HepG2 (cell line): Measurements from ENCODE around the gene ANKRD44. TPM values are rescaled to one million over a fixed set of nuclear protein-coding genes. Genes with fewer than 3 reads are reported as not detected.

ENCODE experiments used
- HNF4A ChIP-seq: sonication (generic); formaldehyde crosslinking; IDR thresholded peaks from 2 replicates; pipeline ENCODE4 v1.4.0; 2020; ENCODE audit warnings: missing genetic modification reagents
- KAT8 ChIP-seq: IDR thresholded peaks from 2 replicates; pipeline ENCODE4 v1.6.1; 2016; ENCODE audit warnings: missing genetic modification reagents, missing compliant biosample characterization
- MTA1 ChIP-seq: sonication (generic); formaldehyde crosslinking; IDR thresholded peaks from 2 replicates; pipeline ENCODE4 v1.4.0; 2020; ENCODE audit warnings: missing genetic modification reagents, mild to moderate bottlenecking, borderline replicate concordance
- TAF15 ChIP-seq: fragments of 200-400 bp; formaldehyde crosslinking; IDR thresholded peaks from one replicate; pipeline ENCODE4 v1.6.1; 2018; ENCODE audit warnings: mild to moderate bottlenecking, low read depth, low read length; ENCODE audit not compliant: poor library complexity, severe bottlenecking
- TEAD3 ChIP-seq: optimal IDR thresholded peaks from 2 replicates; pipeline ENCODE3; 2016; ENCODE audit warnings: borderline replicate concordance
- TRIM22 ChIP-seq: fragments of 450-650 bp; IDR thresholded peaks from 2 replicates; pipeline ENCODE4 v1.6.1; 2017
- ZBTB40 ChIP-seq, 2 experiments: fragments of 450-650 bp in 1 of 2; sonication (generic) in 1 of 2; formaldehyde crosslinking in 1 of 2; IDR thresholded peaks; 2 replicates each; pipeline versions ENCODE4 v1.6.1 to v1.8.0; 2016 to 2022; ENCODE audit warnings: antibody characterized with exemption in 1 of 2, mild to moderate bottlenecking in 1 of 2, missing genetic modification reagents in 1 of 2
- ZNF431 ChIP-seq: sonication (generic); formaldehyde crosslinking; IDR thresholded peaks from 2 replicates; pipeline ENCODE4 v1.9.0; 2022; ENCODE audit warnings: missing genetic modification reagents, low read depth, mild to moderate bottlenecking, borderline replicate concordance
- polyA plus RNA-seq, 8 experiments: library from polyadenylated mRNA; depleted of rRNA in 3 of 8; stranded (reverse) in 7 of 8; unstranded in 1 of 8; fragments of >200 nt; fragmentation: Illumina TruSeq in 4 of 8; extraction: Trizol in 4 of 8; gene quantifications; 2 replicates each; pipeline versions ENCODE4 v1.2.1 to v1.2.3, GENCODE V29; 2011 to 2016; ENCODE audit warnings: low read depth in 4 of 8, missing spikeins in 1 of 8, mixed read lengths in 1 of 8; ENCODE audit not compliant: insufficient read depth in 1 of 8
- total RNA-seq, 5 experiments: library from RNA; depleted of rRNA; stranded (reverse); fragments of >200 nt; fragmentation: Illumina TruSeq; extraction: Trizol; gene quantifications; 2 replicates each; pipeline ENCODE4 v1.2.3, GENCODE V29; 2016; ENCODE audit warnings: low read depth in 1 of 5
- TF ChIP-seq, protein P1 (sequence below): sonication (generic); formaldehyde crosslinking; conservative IDR thresholded peaks from 2 replicates; pipeline ENCODE4 v1.4.0; 2020; ENCODE audit warnings: missing genetic modification reagents
- TF ChIP-seq, protein P2 (sequence below): sonication (generic); formaldehyde crosslinking; IDR thresholded peaks from 2 replicates; pipeline ENCODE4 v1.4.0; 2020; ENCODE audit warnings: mild to moderate bottlenecking, missing genetic modification reagents, borderline replicate concordance

The ANKRD44 gene
- total and polyA plus RNA-seq, 2 of the 13 experiments (the other 11 are each of a cell fraction or from before 2014, with no cell fraction given): 0.04 to 0.11 TPM

- TF ChIP-seq ZBTB40 (IDR thresholded peaks at IDR 0.05) (no peak), ZBTB40 (CRISPR knock-in tag; IDR thresholded peaks at IDR 0.05) (no peak), ZNF431 (no peak), TEAD3 (CRISPR knock-in tag) (peak; percentile 32), MTA1 (CRISPR knock-in tag) (no peak), KAT8 (peak; percentile 49; the same call in 1 of the 2 replicates), HNF4A (peak; percentile 15; the same call in 1 of the 2 replicates), TRIM22 (no peak), TAF15 (no peak)
- TF ChIP-seq, protein P1, sequence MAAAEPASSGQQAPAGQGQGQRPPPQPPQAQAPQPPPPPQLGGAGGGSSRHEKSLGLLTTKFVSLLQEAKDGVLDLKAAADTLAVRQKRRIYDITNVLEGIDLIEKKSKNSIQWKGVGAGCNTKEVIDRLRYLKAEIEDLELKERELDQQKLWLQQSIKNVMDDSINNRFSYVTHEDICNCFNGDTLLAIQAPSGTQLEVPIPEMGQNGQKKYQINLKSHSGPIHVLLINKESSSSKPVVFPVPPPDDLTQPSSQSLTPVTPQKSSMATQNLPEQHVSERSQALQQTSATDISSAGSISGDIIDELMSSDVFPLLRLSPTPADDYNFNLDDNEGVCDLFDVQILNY (CRISPR knock-in tag): no peak
- TF ChIP-seq, protein P2, sequence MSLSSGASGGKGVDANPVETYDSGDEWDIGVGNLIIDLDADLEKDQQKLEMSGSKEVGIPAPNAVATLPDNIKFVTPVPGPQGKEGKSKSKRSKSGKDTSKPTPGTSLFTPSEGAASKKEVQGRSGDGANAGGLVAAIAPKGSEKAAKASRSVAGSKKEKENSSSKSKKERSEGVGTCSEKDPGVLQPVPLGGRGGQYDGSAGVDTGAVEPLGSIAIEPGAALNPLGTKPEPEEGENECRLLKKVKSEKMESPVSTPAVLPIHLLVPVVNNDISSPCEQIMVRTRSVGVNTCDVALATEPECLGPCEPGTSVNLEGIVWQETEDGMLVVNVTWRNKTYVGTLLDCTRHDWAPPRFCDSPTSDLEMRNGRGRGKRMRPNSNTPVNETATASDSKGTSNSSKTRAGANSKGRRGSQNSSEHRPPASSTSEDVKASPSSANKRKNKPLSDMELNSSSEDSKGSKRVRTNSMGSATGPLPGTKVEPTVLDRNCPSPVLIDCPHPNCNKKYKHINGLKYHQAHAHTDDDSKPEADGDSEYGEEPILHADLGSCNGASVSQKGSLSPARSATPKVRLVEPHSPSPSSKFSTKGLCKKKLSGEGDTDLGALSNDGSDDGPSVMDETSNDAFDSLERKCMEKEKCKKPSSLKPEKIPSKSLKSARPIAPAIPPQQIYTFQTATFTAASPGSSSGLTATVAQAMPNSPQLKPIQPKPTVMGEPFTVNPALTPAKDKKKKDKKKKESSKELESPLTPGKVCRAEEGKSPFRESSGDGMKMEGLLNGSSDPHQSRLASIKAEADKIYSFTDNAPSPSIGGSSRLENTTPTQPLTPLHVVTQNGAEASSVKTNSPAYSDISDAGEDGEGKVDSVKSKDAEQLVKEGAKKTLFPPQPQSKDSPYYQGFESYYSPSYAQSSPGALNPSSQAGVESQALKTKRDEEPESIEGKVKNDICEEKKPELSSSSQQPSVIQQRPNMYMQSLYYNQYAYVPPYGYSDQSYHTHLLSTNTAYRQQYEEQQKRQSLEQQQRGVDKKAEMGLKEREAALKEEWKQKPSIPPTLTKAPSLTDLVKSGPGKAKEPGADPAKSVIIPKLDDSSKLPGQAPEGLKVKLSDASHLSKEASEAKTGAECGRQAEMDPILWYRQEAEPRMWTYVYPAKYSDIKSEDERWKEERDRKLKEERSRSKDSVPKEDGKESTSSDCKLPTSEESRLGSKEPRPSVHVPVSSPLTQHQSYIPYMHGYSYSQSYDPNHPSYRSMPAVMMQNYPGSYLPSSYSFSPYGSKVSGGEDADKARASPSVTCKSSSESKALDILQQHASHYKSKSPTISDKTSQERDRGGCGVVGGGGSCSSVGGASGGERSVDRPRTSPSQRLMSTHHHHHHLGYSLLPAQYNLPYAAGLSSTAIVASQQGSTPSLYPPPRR (CRISPR knock-in tag): peak; percentile 50; the same call in 1 of the 2 replicates
These were observed 151.7 kb downstream of the ANKRD44 start (continued) for GRCh38 chr2:197158591-197159550.
